NCI-H1694 treated with DMSO at 0.1 percent for 48 hours (cell line): ENCODE measurements around the gene CAPN3.

ENCODE experiments used
- DNase-seq: peaks from one replicate; lab custom pipeline; 2025; lab: John Stamatoyannopoulos, UW

The CAPN3 gene

DNA sequence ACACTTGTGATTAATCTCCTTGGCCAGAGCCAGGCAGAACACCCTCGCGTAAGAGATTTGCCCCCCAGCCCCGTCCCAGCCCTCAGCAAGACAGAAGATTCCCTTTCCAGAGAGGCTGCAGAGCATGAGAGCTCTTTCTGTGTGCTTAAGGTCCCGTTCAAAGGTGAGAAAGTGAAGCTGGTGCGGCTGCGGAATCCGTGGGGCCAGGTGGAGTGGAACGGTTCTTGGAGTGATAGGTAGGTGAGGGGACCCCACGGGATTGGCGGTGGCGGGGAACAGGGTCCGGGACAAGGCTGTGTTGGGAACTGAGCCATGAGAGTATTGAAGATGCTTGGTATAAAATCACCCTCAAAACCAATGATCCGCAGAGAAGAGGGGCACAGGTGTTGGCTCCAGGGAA is 34.8 kb downstream of the CAPN3 start:
- no peak for DNase-seq

DNA sequence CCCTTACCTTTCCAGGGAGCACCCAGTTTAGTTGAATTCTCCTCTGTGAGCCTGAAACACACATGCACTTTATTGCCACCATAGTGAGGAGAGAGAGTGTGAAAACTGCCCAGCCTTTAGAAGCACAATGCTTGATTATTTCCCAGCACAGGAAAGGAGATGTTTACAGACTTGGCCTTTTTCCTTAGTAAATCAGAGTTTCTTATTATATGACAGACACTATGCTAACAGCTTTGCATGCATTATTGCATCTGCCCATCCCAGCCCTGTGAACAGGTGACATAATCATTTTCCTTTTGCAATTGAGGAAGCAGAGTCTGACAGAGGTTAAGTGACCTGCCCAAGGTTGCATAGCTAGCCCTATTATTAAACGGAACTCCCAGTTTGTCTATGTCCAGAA is 36.5 kb downstream of the CAPN3 start:
- DNase-seq, result no peak

- no peak for DNase-seq
Observed at GRCh38 chr15:42401544-42402454, 42.5 kb downstream of the CAPN3 start.

GRCh38 chr15:42402455-42403205 is 43.3 kb downstream of the CAPN3 start:
- DNase-seq, result no peak

DNA sequence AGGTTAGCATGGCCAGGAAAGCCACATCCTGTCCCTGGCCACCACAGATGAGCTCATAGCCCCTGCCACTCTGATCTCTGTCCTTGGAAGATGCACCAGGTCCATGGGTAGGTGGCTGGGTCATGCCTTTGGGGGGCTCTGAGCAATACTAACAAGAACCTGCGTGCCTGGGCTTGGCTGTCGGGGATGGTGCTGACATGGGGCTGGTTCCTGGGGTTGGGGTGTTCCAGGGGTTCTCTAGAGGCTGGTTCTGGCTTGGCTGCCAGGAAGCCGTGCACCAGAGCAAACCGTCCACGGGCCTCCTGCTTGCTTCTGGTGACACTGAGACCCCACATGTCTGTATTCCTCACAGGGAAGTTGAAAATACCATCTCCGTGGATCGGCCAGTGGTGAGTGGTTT is 44.1 kb downstream of the CAPN3 start:
- DNase-seq, result no peak

- no peak for DNase-seq
Observed at GRCh38 chr15:42404461-42405235, 45.3 kb downstream of the CAPN3 start.

- DNase-seq, result no peak
Observed at GRCh38 chr15:42405863-42406482, 46.7 kb downstream of the CAPN3 start.

GRCh38 chr15:42408178-42408577 is 48.9 kb downstream of the CAPN3 start:
- DNase-seq, result no peak

GRCh38 chr15:42409011-42409410 is 49.7 kb downstream of the CAPN3 start:
- no peak for DNase-seq

GRCh38 chr15:42411884-42412283 is 52.6 kb downstream of the CAPN3 start:
- DNase-seq, result no peak

- no peak for DNase-seq
Observed at GRCh38 chr15:42413920-42414319, 54.6 kb downstream of the CAPN3 start.

DNA sequence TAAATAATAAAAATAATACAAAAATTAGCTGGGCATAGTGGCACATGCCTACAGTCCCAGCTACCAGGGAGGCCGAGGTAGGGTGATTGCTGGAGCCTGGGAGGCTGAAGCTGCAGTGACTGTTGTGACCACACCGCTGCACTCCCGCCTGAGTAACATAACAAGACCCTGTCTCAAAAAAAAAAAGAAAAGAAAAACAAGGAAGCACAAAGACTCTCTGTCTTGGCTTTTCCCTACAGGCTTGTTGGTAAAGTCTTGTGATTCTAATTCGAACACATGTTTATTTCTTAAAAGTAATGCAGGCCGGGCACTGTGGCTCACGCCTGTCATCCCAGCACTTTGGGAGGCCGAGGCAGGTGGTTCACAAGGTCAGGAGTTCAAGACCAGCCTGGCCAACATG is 60.1 kb downstream of the CAPN3 start:
- DNase-seq, result no peak

GRCh38 chr15:42421376-42421775 is 62.1 kb downstream of the CAPN3 start:
- no peak for DNase-seq

DNA sequence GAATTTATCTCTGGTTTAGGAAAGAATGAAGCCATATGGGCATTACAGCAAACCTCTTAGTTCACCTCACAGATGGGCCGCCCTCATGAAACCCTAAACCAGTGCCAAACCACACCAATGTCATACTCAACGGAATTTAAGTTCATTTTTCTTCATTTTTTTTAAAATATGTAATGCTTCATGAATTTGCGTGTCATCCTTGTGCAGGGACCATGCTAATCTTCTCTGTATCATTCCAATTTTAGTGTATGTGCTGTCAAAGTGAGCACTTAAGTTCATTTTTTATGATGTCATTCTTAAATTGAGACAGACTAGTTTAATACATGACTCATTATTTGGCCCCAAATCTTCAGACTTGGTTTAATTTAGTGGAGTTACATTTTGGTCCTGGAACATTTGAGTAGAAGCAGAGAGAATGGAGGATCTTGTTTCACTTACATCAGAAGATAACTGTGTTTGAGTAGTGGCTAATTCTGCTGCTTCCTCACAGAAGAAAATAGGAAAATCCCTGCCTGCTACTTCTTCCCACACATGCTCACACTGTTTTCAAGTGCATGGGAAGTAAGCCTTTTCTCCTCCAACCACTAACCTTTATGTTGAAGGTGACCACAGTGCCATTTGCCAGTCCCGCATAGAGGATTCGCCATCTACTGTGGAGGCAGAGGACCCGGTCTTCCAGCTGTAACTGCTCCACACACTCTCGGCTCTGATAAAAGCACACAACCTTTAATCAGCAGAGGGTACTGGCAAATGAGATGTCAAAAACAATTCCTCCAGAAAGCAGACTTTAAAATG is 68.3 kb downstream of the CAPN3 start:
- peak; percentile 13 for DNase-seq

DNA sequence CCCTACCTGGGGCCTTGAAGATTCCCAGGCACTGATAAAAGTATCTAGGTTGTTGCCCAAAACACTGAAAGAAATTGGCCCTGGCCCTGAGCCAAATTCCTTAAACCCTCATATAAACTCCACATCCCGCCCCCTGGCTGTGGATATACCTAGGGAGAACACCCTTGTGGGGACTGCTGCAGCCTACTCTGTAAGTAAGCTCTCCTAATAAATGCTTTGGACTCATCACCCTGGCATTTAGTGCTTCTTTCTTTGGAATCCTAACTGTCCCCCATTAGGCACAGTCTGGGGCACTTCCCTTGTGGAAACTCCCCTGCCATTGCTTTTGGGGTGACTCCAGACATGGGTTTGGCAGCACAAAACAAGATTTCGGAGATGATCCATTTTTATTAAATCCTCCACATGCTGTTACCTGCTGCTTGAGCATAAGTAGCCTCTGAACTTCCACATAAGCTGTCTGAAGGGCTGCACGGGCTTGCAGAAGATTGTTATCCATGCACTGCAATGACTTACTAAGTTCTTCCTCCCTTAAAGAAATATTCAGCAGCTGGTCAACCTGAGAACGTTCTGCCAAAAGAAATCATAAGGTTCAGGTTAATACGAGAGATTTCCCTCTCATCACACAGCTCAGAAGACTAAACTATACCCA is 85.2 kb downstream of the CAPN3 start:
- no peak for DNase-seq

DNA sequence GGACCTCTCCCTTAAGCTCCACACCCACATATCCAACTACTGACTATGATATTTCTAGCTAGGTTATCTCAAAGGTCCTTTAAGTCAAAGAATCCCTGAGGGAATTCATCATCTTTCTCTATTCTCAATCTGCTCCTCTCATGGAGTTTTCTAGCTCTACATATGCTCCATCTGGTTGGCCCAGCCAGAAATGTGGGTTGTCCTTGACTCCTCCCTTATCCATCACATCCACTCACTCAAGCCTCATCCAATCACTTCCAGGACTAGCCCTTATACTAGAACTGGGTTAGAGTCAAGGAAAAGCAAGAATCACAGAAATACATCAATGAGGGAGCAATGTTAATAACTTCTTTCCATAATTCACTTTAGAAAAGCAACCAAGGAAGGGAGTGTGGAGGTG is 86.2 kb downstream of the CAPN3 start:
- DNase-seq, result no peak

DNA sequence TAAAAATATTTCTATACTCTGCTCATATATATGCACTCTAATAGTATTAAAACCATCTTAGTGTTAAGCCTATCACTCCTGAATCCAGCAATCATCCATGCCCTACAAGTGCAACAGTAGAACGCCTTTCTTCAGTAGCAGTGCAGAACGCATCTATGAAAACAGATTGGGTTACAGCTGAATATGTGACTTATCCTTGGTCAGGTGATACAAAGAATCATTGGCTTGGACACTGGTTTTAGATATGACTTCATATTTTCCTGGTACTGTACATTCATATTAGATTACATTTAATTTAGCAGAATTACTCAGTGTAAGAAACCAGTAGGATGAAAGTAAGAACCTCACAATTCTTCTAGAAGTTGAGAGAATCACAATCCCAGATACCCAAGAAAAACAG is 88.3 kb downstream of the CAPN3 start:
- no peak for DNase-seq

DNA sequence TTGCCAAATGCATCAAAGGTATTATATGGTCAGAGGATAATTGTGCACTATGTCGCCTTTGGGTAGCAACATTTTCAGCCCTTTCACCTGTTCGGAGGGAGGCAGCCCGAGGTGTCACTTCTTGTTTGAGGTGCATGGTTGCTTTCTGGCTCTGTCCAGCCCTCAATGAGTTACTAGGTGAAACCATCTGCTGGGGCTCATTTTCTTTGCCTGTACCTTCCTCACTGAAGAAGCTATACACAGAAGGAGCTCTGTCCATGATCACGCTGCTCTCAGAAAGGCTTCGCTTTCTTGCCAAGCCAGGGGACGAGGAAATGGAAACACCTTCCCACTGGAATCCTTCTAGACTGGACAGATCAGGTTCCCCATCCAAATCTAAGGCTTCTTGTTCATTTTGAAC is 89.0 kb downstream of the CAPN3 start:
- no peak for DNase-seq

DNA sequence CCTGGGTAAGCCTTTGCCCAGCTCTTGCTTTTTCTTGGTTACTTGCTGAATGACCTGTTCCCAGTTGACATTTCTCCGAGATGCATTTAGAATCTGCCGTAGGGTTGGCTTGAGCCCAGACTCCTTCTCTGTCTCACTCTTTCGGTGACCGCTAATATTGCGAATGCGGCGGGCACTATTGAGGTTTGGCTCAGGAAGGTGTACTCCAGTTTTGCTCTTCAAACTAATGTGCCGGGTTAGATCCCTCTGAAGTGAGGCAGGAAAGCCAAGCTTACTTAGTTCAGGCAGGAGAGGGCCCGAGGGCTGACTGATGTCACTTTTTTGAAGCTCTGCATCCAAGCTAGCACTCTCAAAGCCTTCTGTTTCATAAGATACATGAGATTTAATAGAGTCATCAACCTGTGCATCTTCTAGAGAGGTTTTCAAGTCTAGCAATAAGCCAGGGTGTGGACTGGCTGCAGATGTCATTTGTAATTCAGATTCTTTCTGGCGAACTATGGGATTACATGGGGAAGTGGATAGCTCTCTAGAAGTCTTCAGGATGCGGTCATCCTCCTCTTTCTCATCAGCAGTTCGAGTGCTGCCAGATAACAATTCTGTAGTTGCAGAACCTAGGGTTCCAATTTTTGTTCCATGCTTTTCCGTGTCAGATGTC is 90.6 kb downstream of the CAPN3 start:
- DNase-seq, result no peak

DNA sequence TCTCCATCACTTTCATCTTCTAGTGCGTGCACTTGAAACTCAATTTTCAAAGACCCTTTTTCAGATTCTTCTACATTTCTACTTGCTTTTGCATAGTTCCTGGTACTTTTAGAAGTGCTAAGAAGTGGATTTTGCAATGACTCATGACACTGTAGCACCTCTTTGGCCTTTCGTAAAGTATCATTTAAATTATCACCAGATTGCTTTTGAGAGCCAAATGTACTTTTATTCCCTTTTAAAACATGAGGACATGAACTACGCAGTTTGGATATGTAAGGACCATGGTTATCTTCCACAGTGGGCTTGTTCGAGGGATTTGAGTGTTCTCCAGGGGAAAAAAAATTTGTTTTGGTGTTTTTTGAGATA is 91.1 kb downstream of the CAPN3 start:
- no peak for DNase-seq
